ENCODE measurements around the gene RBMX.

Gene RBMX

DNA sequence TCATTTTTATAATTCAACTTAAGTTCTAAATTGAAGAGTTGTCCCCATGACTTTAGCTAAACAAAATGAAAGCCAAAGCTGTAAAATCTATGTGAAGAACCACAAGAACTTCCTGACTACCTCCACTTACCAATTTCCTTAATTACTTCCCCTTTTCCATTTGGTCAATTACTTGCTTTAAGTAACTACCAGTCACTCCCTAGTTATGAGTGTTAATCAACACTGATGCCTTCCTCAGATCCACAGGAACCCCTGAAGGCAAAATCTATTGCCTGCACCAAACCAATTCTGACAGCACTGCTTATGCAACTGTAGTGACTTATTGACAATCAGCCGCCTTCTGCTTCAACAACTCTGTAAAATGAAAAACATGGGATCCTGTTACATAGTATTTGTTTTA is 10.5 kb downstream of the RBMX start:
- TF ChIP-seq EZH2phosphoT487 (IDR thresholded peaks at IDR 0.05; ENCODE audit: low read length) (no peak), EZH2 (optimal IDR thresholded peaks at IDR 0.05; ENCODE audit: low read depth, low read length) (no peak)
- TF ChIP-seq, protein P1, sequence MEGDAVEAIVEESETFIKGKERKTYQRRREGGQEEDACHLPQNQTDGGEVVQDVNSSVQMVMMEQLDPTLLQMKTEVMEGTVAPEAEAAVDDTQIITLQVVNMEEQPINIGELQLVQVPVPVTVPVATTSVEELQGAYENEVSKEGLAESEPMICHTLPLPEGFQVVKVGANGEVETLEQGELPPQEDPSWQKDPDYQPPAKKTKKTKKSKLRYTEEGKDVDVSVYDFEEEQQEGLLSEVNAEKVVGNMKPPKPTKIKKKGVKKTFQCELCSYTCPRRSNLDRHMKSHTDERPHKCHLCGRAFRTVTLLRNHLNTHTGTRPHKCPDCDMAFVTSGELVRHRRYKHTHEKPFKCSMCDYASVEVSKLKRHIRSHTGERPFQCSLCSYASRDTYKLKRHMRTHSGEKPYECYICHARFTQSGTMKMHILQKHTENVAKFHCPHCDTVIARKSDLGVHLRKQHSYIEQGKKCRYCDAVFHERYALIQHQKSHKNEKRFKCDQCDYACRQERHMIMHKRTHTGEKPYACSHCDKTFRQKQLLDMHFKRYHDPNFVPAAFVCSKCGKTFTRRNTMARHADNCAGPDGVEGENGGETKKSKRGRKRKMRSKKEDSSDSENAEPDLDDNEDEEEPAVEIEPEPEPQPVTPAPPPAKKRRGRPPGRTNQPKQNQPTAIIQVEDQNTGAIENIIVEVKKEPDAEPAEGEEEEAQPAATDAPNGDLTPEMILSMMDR (IDR thresholded peaks at IDR 0.05; ENCODE audit: low read length): no peak
- Histone ChIP-seq H2AFZ (ENCODE audit: low read length) (no peak overlapping the region), H3K4me1 (ENCODE audit: low read length) (no peaks in the 10 kb centered on the region), H3K9ac (ENCODE audit: low read length) (no peak overlapping the region), H3K27ac (ENCODE audit: low read length) (no peak overlapping the region), H3K27me3 (replicated peaks; ENCODE audit: insufficient read depth, low read length) (no peaks in the 10 kb centered on the region), H4K20me1 (ENCODE audit: insufficient read depth, low read length) (no peaks in the 10 kb centered on the region), H3K9me2 (replicated peaks; ENCODE audit: insufficient read depth, low read length) (no peaks in the 10 kb centered on the region), H3K36me3 (replicated peaks; ENCODE audit: insufficient read depth, low read length) (0 out of 2 replicates have a peak, but pooled peaks cover 9% of the 10 kb centered on the region), H3F3A (ENCODE audit: insufficient read depth, low read length) (no peaks in the 10 kb centered on the region), H3K9me3 (replicated peaks; ENCODE audit: insufficient read depth, low read length) (no peaks in the 10 kb centered on the region), H3K79me2 (ENCODE audit: low read length) (peaks cover 7% of the 10 kb centered on the region; the same call in 1 of the 2 replicates), H3K4me3 (ENCODE audit: low read length) (no peak overlapping the region), H3K4me2 (ENCODE audit: low read depth, low read length) (no peak overlapping the region)
- DNase-seq: no peak

DNA sequence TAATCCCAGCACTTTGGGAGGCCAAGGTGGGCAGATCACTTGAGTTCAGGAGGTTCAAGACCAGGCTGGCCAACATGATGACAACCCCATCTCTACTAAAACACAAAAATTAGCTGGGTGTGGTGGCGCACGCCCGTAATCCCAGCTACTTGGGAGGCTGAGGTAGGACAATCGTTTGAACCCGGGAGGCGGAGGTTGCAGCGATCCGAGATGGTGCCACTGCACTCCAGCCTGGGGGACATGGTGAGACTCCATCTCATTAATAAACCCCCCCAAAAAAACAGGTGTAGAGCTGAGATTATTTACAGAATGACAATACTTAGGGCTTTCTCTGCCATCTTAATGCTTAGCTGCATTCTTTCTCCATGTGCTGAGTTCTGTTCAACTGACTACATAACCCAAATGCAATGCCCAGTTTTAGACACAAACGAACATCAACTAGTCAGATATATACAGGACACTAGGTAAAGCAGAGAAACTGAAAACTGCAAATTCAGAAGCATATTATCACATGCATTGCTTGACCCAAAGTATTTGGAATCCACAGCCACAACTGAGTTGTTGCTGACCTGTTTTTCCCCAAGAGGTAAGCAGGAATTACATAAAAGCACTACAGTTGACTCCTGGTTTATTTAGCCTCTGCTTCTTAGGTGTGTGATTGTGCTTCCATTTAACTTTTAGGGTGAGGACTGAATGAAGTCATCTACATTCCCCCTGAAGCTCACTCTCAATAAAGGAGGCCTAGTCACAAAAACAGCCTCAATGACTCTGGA is 12.1 kb downstream of the RBMX start:
- Histone ChIP-seq H3K9me3 (replicated peaks; ENCODE audit: insufficient read depth, low read length) (no peaks in the 10 kb centered on the region), H3K27me3 (replicated peaks; ENCODE audit: insufficient read depth, low read length) (no peaks in the 10 kb centered on the region), H3K36me3 (replicated peaks; ENCODE audit: insufficient read depth, low read length) (0 out of 2 replicates have a peak, but pooled peaks cover 9% of the 10 kb centered on the region), H3K27ac (ENCODE audit: low read length) (no peak overlapping the region), H3K9me2 (replicated peaks; ENCODE audit: insufficient read depth, low read length) (no peaks in the 10 kb centered on the region), H3K4me3 (ENCODE audit: low read length) (no peak overlapping the region), H3F3A (ENCODE audit: insufficient read depth, low read length) (no peaks in the 10 kb centered on the region), H3K4me2 (ENCODE audit: low read depth, low read length) (no peak overlapping the region), H3K4me1 (ENCODE audit: low read length) (no peaks in the 10 kb centered on the region), H3K79me2 (ENCODE audit: low read length) (peaks cover 7% of the 10 kb centered on the region; the same call in 1 of the 2 replicates), H2AFZ (ENCODE audit: low read length) (no peak overlapping the region), H3K9ac (ENCODE audit: low read length) (no peak overlapping the region), H4K20me1 (ENCODE audit: insufficient read depth, low read length) (no peaks in the 10 kb centered on the region)
- no peak for DNase-seq
- TF ChIP-seq EZH2phosphoT487 (IDR thresholded peaks at IDR 0.05; ENCODE audit: low read length): no peak
- no peak for TF ChIP-seq EZH2 (optimal IDR thresholded peaks at IDR 0.05; ENCODE audit: low read depth, low read length)
- TF ChIP-seq, protein P1 (IDR thresholded peaks at IDR 0.05; ENCODE audit: low read length): no peak

GRCh38 chrX:136867518-136867917 is 13.0 kb downstream of the RBMX start:
- no peak overlapping the region for H3K9ac ChIP-seq (ENCODE audit: low read length)
- no peaks in the 10 kb centered on the region for H3K4me1 ChIP-seq (ENCODE audit: low read length)
- 0 out of 2 replicates have a peak, but pooled peaks cover 8% of the 10 kb centered on the region for H3K36me3 ChIP-seq (replicated peaks; ENCODE audit: insufficient read depth, low read length)
- H3K27me3 ChIP-seq (replicated peaks; ENCODE audit: insufficient read depth, low read length): no peaks in the 10 kb centered on the region
- H2AFZ ChIP-seq (ENCODE audit: low read length): no peak overlapping the region
- no peak overlapping the region for H3K4me2 ChIP-seq (ENCODE audit: low read depth, low read length)
- TF ChIP-seq EZH2 (optimal IDR thresholded peaks at IDR 0.05; ENCODE audit: low read depth, low read length) (no peak), EZH2phosphoT487 (IDR thresholded peaks at IDR 0.05; ENCODE audit: low read length) (no peak)
- TF ChIP-seq, protein P1 (IDR thresholded peaks at IDR 0.05; ENCODE audit: low read length): no peak
- no peaks in the 10 kb centered on the region for H3K9me3 ChIP-seq (replicated peaks; ENCODE audit: insufficient read depth, low read length)
- peaks cover 7% of the 10 kb centered on the region; the same call in 1 of the 2 replicates for H3K79me2 ChIP-seq (ENCODE audit: low read length)
- no peak overlapping the region for H3K27ac ChIP-seq (ENCODE audit: low read length)
- H3F3A ChIP-seq (ENCODE audit: insufficient read depth, low read length): 0 out of 2 replicates have a peak, but pooled peaks cover under 1% of the 10 kb centered on the region
- no peak for DNase-seq
- no peaks in the 10 kb centered on the region for H4K20me1 ChIP-seq (ENCODE audit: insufficient read depth, low read length)
- no peak overlapping the region for H3K4me3 ChIP-seq (ENCODE audit: low read length)
- no peaks in the 10 kb centered on the region for H3K9me2 ChIP-seq (replicated peaks; ENCODE audit: insufficient read depth, low read length)
